Activated CD8-positive, alpha-beta T cell treated with anti-CD3 and anti-CD28 coated beads for 36 hours (primary cell): Measurements from ENCODE around the gene PBRM1. TPM values are rescaled to one million over a fixed set of nuclear protein-coding genes. Genes with fewer than 3 reads are reported as not detected.

Experiments used
- ATAC-seq: fragments of 200-7000 bp; cut with Tn5 transposase; one replicate; pipeline ENCODE4 v1.10.0; 2021; ENCODE audit warnings: mild to moderate bottlenecking, moderate library complexity
- CTCF ChIA-PET: fragments of 350-600 bp; sonication (Branson Sonifier 250); formaldehyde crosslinking; loops from one replicate; lab custom pipeline; 2021; ENCODE audit warnings: antibody characterized with exemption; lab: Charles Lee
- POLR2A ChIA-PET: fragments of 350-600 bp; sonication (Branson Sonifier 250); formaldehyde crosslinking; loops from one replicate; lab custom pipeline; 2021; ENCODE audit warnings: antibody characterized with exemption; lab: Charles Lee
- DNase-seq: peaks from one replicate; pipeline ENCODE4 v3.0.0-alpha.2; 2020
- H3K27ac Mint-ChIP-seq: one replicate; pipeline ENCODE4 v1.8.0; 2021; ENCODE audit warnings: mild to moderate bottlenecking, mixed read lengths
- H3K27me3 Mint-ChIP-seq: one replicate; pipeline ENCODE4 v1.8.0; 2021; ENCODE audit warnings: mixed read lengths
- H3K36me3 Mint-ChIP-seq: one replicate; pipeline ENCODE4 v1.8.0; 2021; ENCODE audit warnings: low read depth, mixed read lengths
- H3K4me1 Mint-ChIP-seq: one replicate; pipeline ENCODE4 v1.8.0; 2021; ENCODE audit warnings: low read depth, mixed read lengths
- H3K4me3 Mint-ChIP-seq: one replicate; pipeline ENCODE4 v1.8.0; 2021; ENCODE audit warnings: mild to moderate bottlenecking, moderate library complexity, mixed read lengths
- H3K9me3 Mint-ChIP-seq: one replicate; pipeline ENCODE4 v1.8.0; 2021; ENCODE audit warnings: mixed read lengths
- intact Hi-C: fragments of 100-400 bp; cut with micrococcal nuclease; formaldehyde crosslinking; loops from one replicate; pipeline ENCODE4 v1.10.0; 2022
- total RNA-seq, 2 experiments: library from RNA; stranded (reverse); gene quantifications; one replicate each; pipeline ENCODE4 v1.2.3, GENCODE V29; 2021
- TF ChIP-seq, protein P1 (sequence below): fragments of 200-600 bp; IDR thresholded peaks from one replicate; pipeline ENCODE4 v1.8.0; 2022; ENCODE audit warnings: antibody characterized with exemption, mild to moderate bottlenecking

Gene PBRM1
- total RNA-seq, 2 experiments from 2014 or later = 55.9 to 56.1 TPM

GRCh38 chr3:52705438-52705687 is 19.6 kb upstream of the PBRM1 start:
- peak overlapping the region; percentile 91 for H3K27ac Mint-ChIP-seq
- ChIA-PET POLR2A (interaction anchor here (1.2 to 6.0 kb wide), 6 partner anchors 9 to 70 kb away, joined by 3 to 101 read pairs (median 4); partner anchors contain the start of genes GNL3 and PBRM1), CTCF (interaction anchor here (0.9 to 1.5 kb wide), 3 partner anchors 13 to 37 kb away, joined by 3 to 5 read pairs (median 3); no protein-coding TSS in a partner anchor)
- peaks cover 30% of the 10 kb centered on the region for H3K4me1 Mint-ChIP-seq
- TF ChIP-seq, protein P1, sequence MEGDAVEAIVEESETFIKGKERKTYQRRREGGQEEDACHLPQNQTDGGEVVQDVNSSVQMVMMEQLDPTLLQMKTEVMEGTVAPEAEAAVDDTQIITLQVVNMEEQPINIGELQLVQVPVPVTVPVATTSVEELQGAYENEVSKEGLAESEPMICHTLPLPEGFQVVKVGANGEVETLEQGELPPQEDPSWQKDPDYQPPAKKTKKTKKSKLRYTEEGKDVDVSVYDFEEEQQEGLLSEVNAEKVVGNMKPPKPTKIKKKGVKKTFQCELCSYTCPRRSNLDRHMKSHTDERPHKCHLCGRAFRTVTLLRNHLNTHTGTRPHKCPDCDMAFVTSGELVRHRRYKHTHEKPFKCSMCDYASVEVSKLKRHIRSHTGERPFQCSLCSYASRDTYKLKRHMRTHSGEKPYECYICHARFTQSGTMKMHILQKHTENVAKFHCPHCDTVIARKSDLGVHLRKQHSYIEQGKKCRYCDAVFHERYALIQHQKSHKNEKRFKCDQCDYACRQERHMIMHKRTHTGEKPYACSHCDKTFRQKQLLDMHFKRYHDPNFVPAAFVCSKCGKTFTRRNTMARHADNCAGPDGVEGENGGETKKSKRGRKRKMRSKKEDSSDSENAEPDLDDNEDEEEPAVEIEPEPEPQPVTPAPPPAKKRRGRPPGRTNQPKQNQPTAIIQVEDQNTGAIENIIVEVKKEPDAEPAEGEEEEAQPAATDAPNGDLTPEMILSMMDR = no peak
- ATAC-seq (peak; percentile 62), DNase-seq (peak; percentile 72)
- no peaks in the 10 kb centered on the region for H3K9me3 Mint-ChIP-seq
- H3K36me3 Mint-ChIP-seq = peaks cover 24% of the 10 kb centered on the region
- no peaks in the 10 kb centered on the region for H3K27me3 Mint-ChIP-seq
- peak overlapping the region; percentile 97 for H3K4me3 Mint-ChIP-seq
- intact Hi-C loops = loop anchor here (2.0 kb wide), 1 partner anchor 15 kb away; no protein-coding TSS in a partner anchor

GRCh38 chr3:52704611-52705437 is 19.1 kb upstream of the PBRM1 start:
- H3K27me3 Mint-ChIP-seq = no peaks in the 10 kb centered on the region
- peak; percentile 51 for DNase-seq
- intact Hi-C loops = loop anchor here (2.0 kb wide), 1 partner anchor 14 kb away; no protein-coding TSS in a partner anchor
- no peaks in the 10 kb centered on the region for H3K9me3 Mint-ChIP-seq
- TF ChIP-seq, protein P1 = no peak
- peak overlapping the region; percentile 91 for H3K27ac Mint-ChIP-seq
- peak overlapping the region; percentile 97 for H3K4me3 Mint-ChIP-seq
- peak; percentile 4 for ATAC-seq
- POLR2A ChIA-PET = interaction anchor here (0.7 to 6.0 kb wide), 7 partner anchors 8 to 467 kb away, joined by 3 to 101 read pairs (median 4); partner anchors contain the start of genes GNL3 and PBRM1
- CTCF ChIA-PET = interaction anchor here (0.6 to 1.5 kb wide), 4 partner anchors 9 to 37 kb away, joined by 3 to 5 read pairs (median 3); no protein-coding TSS in a partner anchor
- peaks cover 32% of the 10 kb centered on the region for H3K4me1 Mint-ChIP-seq
- H3K36me3 Mint-ChIP-seq = peaks cover 24% of the 10 kb centered on the region

DNA sequence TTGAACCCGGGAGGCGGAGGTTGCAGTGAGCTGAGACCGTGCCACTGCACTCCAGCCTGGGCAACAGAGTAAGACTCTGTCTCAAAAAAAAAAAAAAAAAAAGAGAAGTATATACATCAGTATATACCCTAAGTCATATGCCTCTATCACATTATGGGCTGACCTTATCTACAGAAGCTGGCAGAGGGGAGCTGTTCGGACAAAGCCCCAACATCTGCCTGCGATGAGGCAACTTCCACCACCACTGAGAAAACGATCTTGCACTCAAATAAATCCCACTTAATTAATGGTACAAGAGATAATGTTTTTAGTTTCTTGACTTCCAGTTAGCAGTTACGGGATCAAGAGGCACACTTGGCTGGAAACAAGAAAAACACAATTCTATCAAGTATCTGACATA is 17.6 kb upstream of the PBRM1 start:
- peaks cover 28% of the 10 kb centered on the region for H3K4me1 Mint-ChIP-seq
- ATAC-seq (no peak), DNase-seq (no peak)
- ChIA-PET CTCF (no interaction called here), POLR2A (interaction anchor here (0.8 to 6.0 kb wide), 2 partner anchors 14 to 290 kb away, joined by 3 to 101 read pairs; partner anchors contain the start of genes GNL3 and PBRM1)
- H3K27ac Mint-ChIP-seq = no peak overlapping the region
- peaks cover 14% of the 10 kb centered on the region for H3K36me3 Mint-ChIP-seq
- no peaks in the 10 kb centered on the region for H3K9me3 Mint-ChIP-seq
- intact Hi-C loops = no loop called here
- TF ChIP-seq, protein P1 = no peak
- H3K4me3 Mint-ChIP-seq = peak overlapping the region; percentile 39
- no peaks in the 10 kb centered on the region for H3K27me3 Mint-ChIP-seq

DNA sequence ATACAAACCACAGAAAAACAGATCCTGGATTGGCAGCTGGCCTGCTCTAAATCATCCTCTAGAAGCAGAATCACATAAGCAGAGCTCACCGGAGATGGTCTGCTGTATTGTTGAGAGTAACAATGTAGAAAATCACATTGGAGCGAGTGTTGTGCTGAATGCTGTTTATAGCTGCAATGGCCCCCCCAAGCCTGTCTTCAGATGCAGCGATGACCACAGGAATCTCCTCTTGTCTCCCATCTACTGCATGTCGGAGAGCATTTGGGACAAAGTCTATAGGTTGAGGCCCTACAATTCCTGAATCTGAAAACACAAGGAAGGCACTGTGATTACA is 11.9 kb upstream of the PBRM1 start:
- intact Hi-C loops = no loop called here
- DNase-seq = no peak
- CTCF ChIA-PET = interaction anchor here (1.1 kb wide), 1 partner anchor 124 kb away, joined by 3 read pairs; no protein-coding TSS in a partner anchor
- H3K27ac Mint-ChIP-seq = peak overlapping the region; percentile 81
- H3K9me3 Mint-ChIP-seq = no peaks in the 10 kb centered on the region
- peaks cover 37% of the 10 kb centered on the region for H3K4me1 Mint-ChIP-seq
- ATAC-seq = no peak
- peaks cover 43% of the 10 kb centered on the region for H3K36me3 Mint-ChIP-seq
- no peak overlapping the region for H3K4me3 Mint-ChIP-seq
- TF ChIP-seq, protein P1 = no peak
- POLR2A ChIA-PET = interaction anchor here (0.9 to 3.6 kb wide), 2 partner anchors 9 to 11 kb away, joined by 3 to 15 read pairs; partner anchors contain the start of gene GNL3
- no peaks in the 10 kb centered on the region for H3K27me3 Mint-ChIP-seq
